H1 (cell line): ENCODE results near the gene NR2F1-AS1. TPM values are rescaled to one million over a fixed set of nuclear protein-coding genes. Genes with fewer than 3 reads are reported as not detected.

Experiments
- BRCA1 ChIP-seq: IDR thresholded peaks from 2 replicates; pipeline ENCODE4 v1.6.1; 2012; ENCODE audit warnings: low read depth, low read length, improper control_type of control experiment
- EZH2 ChIP-seq: fragments of 200-600 bp; sonication (generic); IDR thresholded peaks from 2 replicates; pipeline ENCODE4 v1.7.1; 2012; ENCODE audit warnings: low read depth, mild to moderate bottlenecking, moderate library complexity, low read length, inconsistent platforms; ENCODE audit not compliant: severe bottlenecking
- HDAC2 ChIP-seq, 2 experiments: fragments of 300-600 bp in 1 of 2; sonication (generic) in 1 of 2; IDR thresholded peaks; 2 replicates each; pipeline ENCODE4 v1.6.1; 2011 to 2012; ENCODE audit warnings: low read depth in 2 of 2, low read length in 2 of 2, mild to moderate bottlenecking in 2 of 2, moderate library complexity in 2 of 2, borderline replicate concordance in 1 of 2, inconsistent platforms in 1 of 2
- POLR2A ChIP-seq, 2 experiments: IDR thresholded peaks; 1 replicate in 1 of 2; 2 replicates in 1 of 2; pipeline ENCODE4 v1.6.1; 2011; ENCODE audit warnings: low read depth in 2 of 2, low read length in 2 of 2, mild to moderate bottlenecking in 2 of 2; ENCODE audit errors: control extremely low read depth in 1 of 2
- POU5F1 ChIP-seq: IDR thresholded peaks from 2 replicates; pipeline ENCODE4 v1.6.1; 2011; ENCODE audit warnings: low read depth, mild to moderate bottlenecking, low read length, moderate library complexity
- RAD21 ChIP-seq, 2 experiments: IDR thresholded peaks in 1 of 2; conservative IDR thresholded peaks in 1 of 2; 2 replicates each; pipeline ENCODE4 v1.6.1; 2011; ENCODE audit warnings: low read depth in 2 of 2, low read length in 2 of 2, improper control_type of control experiment in 1 of 2, inconsistent platforms in 1 of 2, mild to moderate bottlenecking in 1 of 2, moderate library complexity in 1 of 2
- RXRA ChIP-seq: IDR thresholded peaks from 2 replicates; pipeline ENCODE4 v1.6.1; 2011; ENCODE audit warnings: low read depth, mild to moderate bottlenecking, low read length, moderate library complexity; ENCODE audit not compliant: insufficient read depth
- SUZ12 ChIP-seq: fragments of 200-600 bp; sonication (generic); IDR thresholded peaks from 2 replicates; pipeline ENCODE4 v1.6.1; 2012; ENCODE audit warnings: mild to moderate bottlenecking, inconsistent platforms, low read length, moderate library complexity, mixed read lengths
- polyA plus RNA-seq, 7 experiments: library from polyadenylated mRNA; depleted of rRNA in 3 of 7; stranded (reverse) in 5 of 7; unstranded in 2 of 7; fragments of >200 nt in 5 of 7; fragments of 200-250 nt in 2 of 7; gene quantifications; 1 replicate in 5 of 7; 2 replicates in 1 of 7; 4 replicates in 1 of 7; pipeline versions ENCODE4 v1.2.1 to v1.2.3, GENCODE V29; 2011 to 2013; ENCODE audit warnings: missing spikeins in 2 of 7, mixed read lengths in 2 of 7
- total RNA-seq: library from RNA; stranded (reverse); fragmentation: NEBNext Ultra II Directional; extraction: Animal tissue kit (Norgen Biotek cat#: 25700); gene quantifications from 2 replicates; pipeline ENCODE4 v1.2.1, GENCODE V29; 2021
- TF ChIP-seq, protein P1 (sequence below): fragments of 300-600 bp; sonication (generic); IDR thresholded peaks from 2 replicates; pipeline ENCODE4 v1.7.1; 2012; ENCODE audit warnings: low read length, moderate library complexity, mild to moderate bottlenecking, inconsistent platforms; ENCODE audit not compliant: insufficient replicate concordance
- TF ChIP-seq, protein P2 (sequence below): IDR thresholded peaks from 2 replicates; pipeline ENCODE4 v1.6.1; 2011; ENCODE audit warnings: low read length, improper control_type of control experiment

NR2F1-AS1 gene
- total and polyA plus RNA-seq, 2 of the 8 experiments (the other 6 are each of a cell fraction or from before 2014, with no cell fraction given), result 1.6 to 5.6 TPM

- TF ChIP-seq, protein P1, sequence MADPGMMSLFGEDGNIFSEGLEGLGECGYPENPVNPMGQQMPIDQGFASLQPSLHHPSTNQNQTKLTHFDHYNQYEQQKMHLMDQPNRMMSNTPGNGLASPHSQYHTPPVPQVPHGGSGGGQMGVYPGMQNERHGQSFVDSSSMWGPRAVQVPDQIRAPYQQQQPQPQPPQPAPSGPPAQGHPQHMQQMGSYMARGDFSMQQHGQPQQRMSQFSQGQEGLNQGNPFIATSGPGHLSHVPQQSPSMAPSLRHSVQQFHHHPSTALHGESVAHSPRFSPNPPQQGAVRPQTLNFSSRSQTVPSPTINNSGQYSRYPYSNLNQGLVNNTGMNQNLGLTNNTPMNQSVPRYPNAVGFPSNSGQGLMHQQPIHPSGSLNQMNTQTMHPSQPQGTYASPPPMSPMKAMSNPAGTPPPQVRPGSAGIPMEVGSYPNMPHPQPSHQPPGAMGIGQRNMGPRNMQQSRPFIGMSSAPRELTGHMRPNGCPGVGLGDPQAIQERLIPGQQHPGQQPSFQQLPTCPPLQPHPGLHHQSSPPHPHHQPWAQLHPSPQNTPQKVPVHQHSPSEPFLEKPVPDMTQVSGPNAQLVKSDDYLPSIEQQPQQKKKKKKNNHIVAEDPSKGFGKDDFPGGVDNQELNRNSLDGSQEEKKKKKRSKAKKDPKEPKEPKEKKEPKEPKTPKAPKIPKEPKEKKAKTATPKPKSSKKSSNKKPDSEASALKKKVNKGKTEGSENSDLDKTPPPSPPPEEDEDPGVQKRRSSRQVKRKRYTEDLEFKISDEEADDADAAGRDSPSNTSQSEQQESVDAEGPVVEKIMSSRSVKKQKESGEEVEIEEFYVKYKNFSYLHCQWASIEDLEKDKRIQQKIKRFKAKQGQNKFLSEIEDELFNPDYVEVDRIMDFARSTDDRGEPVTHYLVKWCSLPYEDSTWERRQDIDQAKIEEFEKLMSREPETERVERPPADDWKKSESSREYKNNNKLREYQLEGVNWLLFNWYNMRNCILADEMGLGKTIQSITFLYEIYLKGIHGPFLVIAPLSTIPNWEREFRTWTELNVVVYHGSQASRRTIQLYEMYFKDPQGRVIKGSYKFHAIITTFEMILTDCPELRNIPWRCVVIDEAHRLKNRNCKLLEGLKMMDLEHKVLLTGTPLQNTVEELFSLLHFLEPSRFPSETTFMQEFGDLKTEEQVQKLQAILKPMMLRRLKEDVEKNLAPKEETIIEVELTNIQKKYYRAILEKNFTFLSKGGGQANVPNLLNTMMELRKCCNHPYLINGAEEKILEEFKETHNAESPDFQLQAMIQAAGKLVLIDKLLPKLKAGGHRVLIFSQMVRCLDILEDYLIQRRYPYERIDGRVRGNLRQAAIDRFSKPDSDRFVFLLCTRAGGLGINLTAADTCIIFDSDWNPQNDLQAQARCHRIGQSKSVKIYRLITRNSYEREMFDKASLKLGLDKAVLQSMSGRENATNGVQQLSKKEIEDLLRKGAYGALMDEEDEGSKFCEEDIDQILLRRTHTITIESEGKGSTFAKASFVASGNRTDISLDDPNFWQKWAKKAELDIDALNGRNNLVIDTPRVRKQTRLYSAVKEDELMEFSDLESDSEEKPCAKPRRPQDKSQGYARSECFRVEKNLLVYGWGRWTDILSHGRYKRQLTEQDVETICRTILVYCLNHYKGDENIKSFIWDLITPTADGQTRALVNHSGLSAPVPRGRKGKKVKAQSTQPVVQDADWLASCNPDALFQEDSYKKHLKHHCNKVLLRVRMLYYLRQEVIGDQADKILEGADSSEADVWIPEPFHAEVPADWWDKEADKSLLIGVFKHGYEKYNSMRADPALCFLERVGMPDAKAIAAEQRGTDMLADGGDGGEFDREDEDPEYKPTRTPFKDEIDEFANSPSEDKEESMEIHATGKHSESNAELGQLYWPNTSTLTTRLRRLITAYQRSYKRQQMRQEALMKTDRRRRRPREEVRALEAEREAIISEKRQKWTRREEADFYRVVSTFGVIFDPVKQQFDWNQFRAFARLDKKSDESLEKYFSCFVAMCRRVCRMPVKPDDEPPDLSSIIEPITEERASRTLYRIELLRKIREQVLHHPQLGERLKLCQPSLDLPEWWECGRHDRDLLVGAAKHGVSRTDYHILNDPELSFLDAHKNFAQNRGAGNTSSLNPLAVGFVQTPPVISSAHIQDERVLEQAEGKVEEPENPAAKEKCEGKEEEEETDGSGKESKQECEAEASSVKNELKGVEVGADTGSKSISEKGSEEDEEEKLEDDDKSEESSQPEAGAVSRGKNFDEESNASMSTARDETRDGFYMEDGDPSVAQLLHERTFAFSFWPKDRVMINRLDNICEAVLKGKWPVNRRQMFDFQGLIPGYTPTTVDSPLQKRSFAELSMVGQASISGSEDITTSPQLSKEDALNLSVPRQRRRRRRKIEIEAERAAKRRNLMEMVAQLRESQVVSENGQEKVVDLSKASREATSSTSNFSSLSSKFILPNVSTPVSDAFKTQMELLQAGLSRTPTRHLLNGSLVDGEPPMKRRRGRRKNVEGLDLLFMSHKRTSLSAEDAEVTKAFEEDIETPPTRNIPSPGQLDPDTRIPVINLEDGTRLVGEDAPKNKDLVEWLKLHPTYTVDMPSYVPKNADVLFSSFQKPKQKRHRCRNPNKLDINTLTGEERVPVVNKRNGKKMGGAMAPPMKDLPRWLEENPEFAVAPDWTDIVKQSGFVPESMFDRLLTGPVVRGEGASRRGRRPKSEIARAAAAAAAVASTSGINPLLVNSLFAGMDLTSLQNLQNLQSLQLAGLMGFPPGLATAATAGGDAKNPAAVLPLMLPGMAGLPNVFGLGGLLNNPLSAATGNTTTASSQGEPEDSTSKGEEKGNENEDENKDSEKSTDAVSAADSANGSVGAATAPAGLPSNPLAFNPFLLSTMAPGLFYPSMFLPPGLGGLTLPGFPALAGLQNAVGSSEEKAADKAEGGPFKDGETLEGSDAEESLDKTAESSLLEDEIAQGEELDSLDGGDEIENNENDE, result no peak
- TF ChIP-seq RXRA (no peak), POU5F1 (peak; percentile 63; the same call in 1 of the 2 replicates), HDAC2 (IDR thresholded peaks at IDR 0.05; ENCODE audit: borderline replicate concordance in 1 of 2, low read depth in 2 of 2, low read length in 2 of 2) (0 out of 4 replicates have a peak, but pooled peaks of 1 of the 2 experiments have one; percentile 9), SUZ12 (no peak), RAD21 (IDR thresholded peaks at IDR 0.05 in 1 of 2, conservative IDR thresholded peaks at IDR 0.05 in 1 of 2; ENCODE audit: low read depth in 2 of 2, low read length in 2 of 2) (0 out of 4 replicates have a peak, but pooled peaks of 1 of the 2 experiments have one; percentile 12), POLR2A (IDR thresholded peaks at IDR 0.05; ENCODE audit: control extremely low read depth in 1 of 2, low read depth in 2 of 2, low read length in 2 of 2) (no peak), BRCA1 (no peak), EZH2 (no peak)
- TF ChIP-seq, protein P2, sequence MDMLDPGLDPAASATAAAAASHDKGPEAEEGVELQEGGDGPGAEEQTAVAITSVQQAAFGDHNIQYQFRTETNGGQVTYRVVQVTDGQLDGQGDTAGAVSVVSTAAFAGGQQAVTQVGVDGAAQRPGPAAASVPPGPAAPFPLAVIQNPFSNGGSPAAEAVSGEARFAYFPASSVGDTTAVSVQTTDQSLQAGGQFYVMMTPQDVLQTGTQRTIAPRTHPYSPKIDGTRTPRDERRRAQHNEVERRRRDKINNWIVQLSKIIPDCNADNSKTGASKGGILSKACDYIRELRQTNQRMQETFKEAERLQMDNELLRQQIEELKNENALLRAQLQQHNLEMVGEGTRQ, result no peak
Observed at GRCh38 chr5:93421468-93421867, 159.6 kb downstream of the NR2F1-AS1 start (continued).
